GM18907 (cell line): ENCODE measurements around the gene AGAP1.

Experiments
- ATAC-seq: cut with Tn5 transposase; IDR thresholded peaks from one replicate; pipeline ENCODE4 v1.9.1; 2021; ENCODE audit warnings: mild to moderate bottlenecking, moderate library complexity; ENCODE audit not compliant: unreplicated experiment

Gene AGAP1

GRCh38 chr2:235630718-235631296, 137.0 kb downstream of the AGAP1 start:
- ATAC-seq: no peak

- ATAC-seq: no peak
Measured at GRCh38 chr2:235634435-235635158, 140.8 kb downstream of the AGAP1 start.

- no peak for ATAC-seq
Measured at GRCh38 chr2:235636546-235636945, 142.7 kb downstream of the AGAP1 start.

GRCh38 chr2:235637896-235638295, 144.1 kb downstream of the AGAP1 start:
- no peak for ATAC-seq

GRCh38 chr2:235638541-235639427, 144.9 kb downstream of the AGAP1 start:
- ATAC-seq: no peak

- ATAC-seq: no peak
Measured at GRCh38 chr2:235639428-235639773, 145.6 kb downstream of the AGAP1 start.

- ATAC-seq: no peak
Measured at GRCh38 chr2:235639885-235640284, 146.0 kb downstream of the AGAP1 start.

GRCh38 chr2:235640377-235640776, 146.5 kb downstream of the AGAP1 start:
- no peak for ATAC-seq

- no peak for ATAC-seq
Measured at GRCh38 chr2:235640926-235641723, 147.3 kb downstream of the AGAP1 start.

- ATAC-seq: no peak
Measured at GRCh38 chr2:235641956-235642355, 148.1 kb downstream of the AGAP1 start.

- no peak for ATAC-seq
Measured at GRCh38 chr2:235642446-235643098, 148.7 kb downstream of the AGAP1 start.

GRCh38 chr2:235643680-235644511, 150.1 kb downstream of the AGAP1 start:
- ATAC-seq: no peak

- no peak for ATAC-seq
Measured at GRCh38 chr2:235647264-235647663, 153.4 kb downstream of the AGAP1 start.

- no peak for ATAC-seq
Measured at GRCh38 chr2:235647877-235648276, 154.0 kb downstream of the AGAP1 start.

- no peak for ATAC-seq
Measured at GRCh38 chr2:235649418-235649817, 155.6 kb downstream of the AGAP1 start.

GRCh38 chr2:235651643-235652042, 157.8 kb downstream of the AGAP1 start:
- no peak for ATAC-seq

GRCh38 chr2:235654103-235654813, 160.4 kb downstream of the AGAP1 start:
- ATAC-seq: no peak

GRCh38 chr2:235658351-235659174, 164.7 kb downstream of the AGAP1 start:
- ATAC-seq: no peak
